ENCODE results near the gene BMERB1.
"Not testable (repeated sequence)": the region's sequence is repeated elsewhere in the genome, so short reads cannot be mapped to it uniquely, and the experiment has no call there.

BMERB1 gene

DNA sequence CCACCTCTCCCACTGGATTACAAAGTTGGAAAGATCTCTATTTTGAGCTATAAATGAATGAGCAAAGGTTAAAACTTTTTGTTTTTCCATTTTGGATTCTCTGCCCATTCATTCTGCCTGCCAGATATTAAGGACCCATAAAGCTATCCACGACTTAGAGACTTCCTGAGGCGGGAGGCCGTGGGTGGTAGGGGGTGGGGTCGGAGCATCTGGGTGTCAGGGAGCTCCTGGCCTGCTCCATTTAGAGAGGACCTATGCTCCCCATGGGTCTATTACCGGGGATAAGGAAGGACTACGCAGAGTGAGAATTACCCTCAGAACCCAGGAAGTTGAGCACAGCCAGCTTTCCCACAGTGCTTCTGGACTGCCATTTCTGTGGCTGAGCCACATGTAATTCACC is 162.7 kb downstream of the BMERB1 start:
- no peak for DNase-seq

DNA sequence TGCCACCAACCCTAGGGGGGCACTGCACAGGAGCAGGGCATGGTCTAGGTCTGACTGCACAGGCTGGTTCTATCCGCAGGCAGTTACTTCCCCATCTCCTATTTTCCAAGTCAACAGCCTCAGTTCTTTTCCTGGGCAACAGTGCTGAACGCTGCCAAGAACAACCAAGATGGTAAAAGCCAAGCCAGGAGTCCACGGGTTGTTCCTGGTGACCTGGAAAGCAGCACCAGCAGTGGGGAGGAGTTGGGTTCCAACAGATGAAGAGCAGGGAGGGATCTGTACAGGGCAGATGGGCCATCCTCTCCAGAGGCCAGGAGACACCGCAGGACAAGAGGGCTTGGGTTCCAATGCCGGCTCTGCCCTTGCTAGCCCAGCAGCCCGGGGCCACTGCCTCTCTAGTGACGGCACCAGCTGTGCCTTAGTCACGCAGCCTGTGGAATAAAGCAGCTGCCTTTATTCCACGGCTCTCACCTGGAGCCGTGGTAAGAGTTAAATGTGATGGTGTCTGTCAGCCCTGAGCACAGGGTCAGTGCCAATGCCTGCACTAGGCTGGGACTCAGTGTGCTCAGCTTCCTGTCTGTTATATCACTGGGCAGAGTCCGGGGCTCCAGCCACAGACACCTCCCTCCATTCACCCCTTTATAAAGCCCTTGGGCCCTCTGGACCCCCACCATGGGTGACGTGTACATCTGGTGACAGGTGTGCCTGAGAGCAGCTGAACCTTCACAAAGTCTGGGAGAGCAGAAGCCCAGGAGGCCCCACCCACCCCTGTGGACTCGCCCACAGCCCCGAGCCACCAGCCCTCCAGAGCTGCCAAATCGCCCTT is 163.6 kb downstream of the BMERB1 start:
- no peak for DNase-seq

DNA sequence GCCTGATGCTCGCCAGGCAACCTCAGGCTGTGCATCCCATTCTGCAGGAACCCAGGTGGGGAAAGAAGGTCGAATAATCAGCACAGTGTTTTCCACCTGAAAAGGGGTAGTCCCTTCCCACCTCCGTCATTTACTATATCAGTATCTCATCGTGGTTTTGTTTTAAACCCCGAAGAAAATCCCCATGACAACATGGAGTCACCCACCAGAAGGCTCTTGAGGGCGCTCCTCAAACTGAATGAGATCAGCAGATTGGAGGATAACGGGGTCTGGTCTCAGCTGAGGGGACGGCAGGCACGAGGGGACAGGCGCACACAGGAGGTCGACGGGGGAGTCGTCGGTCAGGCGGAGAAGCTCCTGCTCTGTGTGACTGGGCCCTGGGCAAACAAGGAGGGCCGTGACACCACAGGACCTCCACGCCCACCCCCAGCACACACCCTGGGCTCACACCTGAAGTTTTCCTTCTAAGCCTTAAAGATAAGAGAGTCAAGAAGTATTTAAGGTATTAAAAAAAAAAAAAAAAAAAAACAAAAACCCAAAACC is 164.3 kb downstream of the BMERB1 start:
- no peak for DNase-seq

DNA sequence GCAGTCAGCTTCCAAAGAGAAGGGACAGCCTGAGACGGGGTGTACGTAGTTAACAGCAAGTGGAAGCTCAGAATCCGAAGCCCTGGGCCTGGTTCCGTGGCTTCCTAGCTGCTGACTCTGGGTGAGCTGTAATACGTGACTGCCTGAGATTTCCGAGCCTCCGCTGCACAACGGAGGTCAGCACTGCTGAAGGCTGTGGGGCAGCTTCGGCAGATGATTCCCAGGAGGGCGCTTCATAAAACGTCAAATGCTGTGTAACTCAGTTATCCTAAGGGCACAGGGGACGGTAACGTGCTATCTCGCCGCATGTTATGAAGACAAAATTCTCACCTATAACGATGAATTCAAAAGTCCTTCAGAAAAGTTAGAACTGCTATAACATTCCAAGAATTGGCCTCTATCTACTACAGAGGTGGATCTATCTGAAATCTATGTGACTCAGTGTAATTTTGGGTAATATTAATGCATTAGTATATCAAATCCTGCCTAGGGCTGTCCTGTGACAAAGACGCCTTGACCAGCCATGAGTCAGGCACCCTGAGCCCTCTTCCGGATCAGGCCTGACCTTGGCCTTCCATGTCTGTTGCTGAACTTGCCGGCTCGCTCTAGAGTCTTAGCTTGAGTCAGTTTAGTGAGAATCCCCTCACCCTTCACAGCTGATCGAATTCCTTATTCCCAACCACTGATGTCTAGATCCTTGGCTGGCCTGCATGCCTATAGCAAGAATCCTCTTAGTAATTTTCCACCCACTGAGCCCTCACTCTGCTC is 165.1 kb downstream of the BMERB1 start:
- no peak for DNase-seq

DNA sequence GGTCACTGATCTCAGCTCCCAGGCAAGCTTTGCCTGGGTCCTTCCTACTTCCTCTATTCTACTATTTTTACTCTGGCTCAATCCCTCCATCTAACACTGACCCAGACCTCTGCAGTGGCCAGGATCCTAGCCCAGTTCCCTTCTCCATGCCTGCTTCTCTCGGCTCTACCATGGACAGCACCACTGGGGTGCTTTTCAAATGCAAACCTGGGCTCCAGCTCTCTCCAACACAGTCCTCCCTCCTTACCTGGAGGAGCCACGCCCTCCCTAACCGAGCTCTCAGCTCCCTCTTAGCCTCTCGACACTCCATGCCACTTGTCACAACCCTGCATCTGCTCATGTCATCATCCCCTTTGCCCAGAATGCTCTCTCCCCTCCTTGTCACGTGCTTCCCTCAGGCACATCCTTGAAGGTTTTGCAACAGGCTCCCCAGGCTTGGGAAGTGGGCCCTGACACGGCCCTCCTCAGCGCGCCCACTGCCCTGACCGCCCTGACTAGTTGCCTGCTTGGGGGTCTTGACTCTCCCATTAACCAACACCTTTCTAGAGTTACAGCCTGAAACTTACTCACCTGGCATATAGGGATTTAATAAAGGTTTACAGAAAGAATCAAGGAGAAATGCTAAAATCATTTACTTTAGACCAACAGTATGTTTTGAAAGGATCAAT is 167.0 kb downstream of the BMERB1 start:
- no peak for DNase-seq

DNA sequence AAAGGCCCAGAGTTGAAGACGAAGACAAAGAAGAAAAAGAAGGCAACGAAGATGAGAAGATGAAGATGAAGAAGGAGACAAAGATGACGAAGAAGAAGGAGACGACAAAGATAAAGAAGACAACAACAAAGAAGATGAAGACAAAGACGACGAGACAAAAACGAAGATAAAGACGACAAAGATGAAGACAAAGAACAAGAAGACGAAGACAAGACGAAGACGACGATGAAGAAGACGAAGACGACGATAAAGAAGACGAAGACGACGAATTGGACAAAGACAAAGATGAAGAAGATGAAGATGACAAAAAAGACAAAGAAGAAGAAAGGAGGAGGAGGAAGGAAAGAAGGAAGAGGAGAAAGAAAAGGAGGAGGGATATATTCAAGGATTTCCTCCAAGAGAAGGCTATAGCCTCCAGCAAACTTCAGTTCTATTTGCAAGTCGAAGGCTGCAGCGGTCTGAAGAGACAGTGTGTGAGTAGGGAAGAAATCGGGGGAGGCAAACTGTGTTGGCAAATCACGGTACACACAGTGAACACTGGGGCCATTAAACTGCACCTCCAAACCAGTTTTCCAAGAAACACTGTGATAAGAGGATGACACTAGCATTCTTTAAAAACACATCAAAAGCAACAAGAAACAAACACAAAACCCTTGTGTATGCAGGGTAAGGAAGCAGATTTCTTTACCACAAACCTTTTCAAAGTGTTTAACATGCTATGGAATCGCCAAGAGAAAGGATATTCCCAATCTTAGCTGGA is 168.1 kb downstream of the BMERB1 start:
- no peak for DNase-seq

DNA sequence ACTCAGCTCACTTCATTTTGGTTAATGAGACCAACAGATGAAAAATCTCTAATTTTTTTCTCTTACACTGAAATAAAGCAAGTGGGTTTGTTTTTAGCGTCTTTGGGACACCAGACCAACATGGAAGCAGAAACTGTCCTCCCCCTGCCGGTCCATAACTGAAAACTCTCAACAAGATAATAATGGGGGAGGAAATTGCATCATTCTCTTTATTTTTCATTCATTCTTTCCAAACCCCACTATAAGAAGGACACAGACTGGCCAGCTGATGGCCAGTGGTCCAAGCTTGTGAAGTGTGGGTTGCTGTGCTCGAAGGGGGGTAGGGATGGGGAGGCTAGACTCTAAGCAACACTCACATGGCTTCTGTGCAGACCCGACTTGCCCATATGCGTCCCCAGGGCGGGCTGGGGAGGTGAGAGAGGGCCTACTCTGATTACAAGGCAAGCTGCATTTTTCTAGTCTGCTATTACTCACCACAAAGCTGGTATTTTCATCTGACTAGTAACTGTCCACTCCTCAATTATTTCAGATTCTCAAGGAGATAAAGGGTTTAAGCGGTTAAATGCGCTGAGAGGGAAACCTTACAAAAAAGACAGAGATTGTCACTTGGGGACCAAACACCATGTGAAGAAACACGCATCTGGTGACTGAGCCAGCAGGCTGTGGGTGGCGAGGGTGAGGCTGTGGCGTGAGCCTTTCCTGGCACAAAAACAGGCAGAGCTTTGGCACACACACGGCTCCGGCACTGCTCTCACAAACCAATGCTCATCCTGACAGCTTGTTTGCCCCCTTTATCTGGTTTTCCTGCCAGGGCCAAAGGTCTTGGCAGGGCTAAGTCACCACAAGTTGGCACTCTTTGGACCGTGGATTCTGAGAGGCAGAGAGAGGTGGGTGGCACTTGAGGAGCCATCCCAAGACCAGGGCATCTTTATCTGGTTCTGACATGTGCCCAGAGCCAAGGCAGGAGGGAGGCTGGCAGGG is 170.4 kb downstream of the BMERB1 start:
- DNase-seq = no peak

DNA sequence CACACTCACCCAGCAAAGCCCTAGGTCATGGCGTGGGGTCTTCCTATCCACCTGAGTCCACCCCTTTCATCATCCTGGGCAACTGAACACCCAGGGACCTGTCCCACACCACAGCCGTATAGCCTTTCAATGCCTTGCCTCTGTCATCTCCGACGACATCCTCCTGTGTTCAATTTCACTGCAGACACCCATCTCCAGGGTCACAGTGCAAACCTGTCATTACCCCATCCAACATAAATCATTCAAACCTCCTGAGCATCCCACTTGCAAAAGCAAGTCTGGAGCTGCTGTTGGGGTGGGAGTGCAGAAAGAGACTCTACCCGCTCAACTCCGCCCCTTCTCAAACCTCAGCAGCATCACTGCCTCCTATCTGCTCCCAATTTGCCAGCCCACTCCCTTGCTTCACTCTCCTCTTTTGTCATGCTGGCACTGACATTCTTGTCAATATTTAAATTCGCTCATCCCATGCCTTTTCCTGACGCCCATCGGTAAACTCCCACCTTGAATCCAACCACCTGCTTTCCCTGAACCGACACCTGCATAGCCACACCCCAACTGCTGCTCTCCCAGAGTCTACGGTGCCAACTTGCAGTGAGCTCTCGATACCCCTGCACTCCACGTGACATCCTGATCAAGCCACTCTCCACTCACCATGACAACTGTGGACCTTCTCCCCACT is 171.6 kb downstream of the BMERB1 start:
- no peak for DNase-seq

DNA sequence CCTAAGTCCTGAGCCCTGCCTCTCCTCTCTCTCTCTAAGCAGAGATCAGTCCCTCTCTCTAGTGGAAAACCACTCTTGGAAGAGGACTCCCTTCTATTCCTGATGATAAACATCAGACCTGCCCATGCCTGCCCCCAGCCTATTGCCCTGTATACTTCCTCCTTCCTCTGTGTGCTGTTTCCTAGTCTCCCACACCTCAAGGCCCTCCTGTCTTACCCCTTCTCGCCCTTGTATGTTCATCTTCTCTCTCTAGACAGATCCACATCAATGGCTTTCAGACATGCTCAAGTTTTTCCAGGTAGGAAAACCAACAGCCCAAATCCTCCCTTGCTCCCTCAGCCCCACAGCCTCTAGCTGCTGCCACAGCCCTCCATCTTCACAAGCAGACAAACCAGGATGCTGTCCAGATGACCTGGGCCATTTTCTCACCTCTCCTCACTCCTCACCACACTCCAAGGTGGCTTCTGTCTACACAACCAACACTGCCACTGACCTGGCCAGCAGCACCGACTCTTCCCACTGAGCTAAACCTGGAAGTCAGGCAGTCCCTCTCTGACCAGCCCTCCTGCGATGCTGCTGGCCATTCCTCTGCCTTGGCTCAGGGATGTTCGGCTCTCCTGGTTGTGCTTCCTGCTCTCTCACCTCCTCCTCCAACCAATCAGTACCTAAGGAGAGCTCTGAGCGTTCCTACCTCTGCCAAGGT is 172.3 kb downstream of the BMERB1 start:
- DNase-seq = no peak

DNA sequence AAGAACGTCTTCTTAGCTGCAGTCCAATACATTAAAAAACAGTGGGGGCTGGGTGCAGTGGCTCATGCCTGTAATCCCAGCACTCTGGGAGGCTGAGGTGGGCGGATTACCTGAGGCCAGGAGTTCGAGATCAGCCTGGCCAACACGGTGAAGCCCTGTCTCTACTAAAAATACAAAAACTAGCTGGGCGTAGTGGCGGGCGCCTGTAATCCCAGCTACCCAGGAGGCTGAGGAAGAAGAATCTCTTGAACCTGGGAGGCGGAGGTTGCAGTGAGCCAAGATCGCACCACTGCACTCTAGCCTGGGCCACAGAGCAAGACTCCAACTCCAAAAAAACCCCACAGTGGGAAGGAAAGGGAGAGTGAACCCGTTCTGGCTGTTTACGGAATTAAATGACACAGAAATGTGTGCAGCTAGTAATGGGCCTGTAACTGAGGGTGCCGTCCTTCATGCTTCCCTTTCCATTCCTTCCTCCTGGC is 172.9 kb downstream of the BMERB1 start:
- not testable (repeated sequence) for DNase-seq

DNA sequence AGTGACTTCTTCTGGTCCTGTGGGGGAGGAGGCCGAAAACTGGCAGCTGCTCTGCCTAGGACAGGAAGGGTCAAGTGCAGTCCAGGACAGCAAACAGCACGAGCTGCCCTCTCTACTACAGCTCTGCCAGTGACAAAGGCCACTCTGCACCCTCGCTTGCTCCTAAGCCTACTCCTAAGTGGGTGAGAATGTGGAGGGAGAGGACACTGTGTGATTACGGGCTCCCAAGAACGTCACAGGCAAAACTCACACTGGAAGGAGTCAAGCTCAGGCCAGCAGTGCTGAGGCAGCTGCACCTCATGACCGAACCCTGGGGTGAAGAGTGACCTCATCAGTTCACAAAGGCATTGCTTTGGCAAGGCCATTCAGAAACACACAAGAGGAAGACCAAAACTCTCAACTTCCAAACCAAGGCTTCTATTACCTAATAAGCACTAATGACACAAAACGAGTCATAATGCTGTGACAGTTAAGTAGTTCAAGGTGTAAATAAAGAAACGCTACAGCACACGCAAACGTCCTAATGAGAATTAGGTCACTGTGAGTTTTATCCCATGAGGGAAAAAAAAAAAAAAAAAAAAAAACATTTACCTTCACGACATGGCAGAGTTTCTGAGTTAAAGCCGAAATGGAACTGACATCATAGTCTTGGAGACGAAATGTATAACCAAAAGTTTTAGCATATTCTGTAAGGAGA is 173.5 kb downstream of the BMERB1 start:
- no peak for DNase-seq

DNA sequence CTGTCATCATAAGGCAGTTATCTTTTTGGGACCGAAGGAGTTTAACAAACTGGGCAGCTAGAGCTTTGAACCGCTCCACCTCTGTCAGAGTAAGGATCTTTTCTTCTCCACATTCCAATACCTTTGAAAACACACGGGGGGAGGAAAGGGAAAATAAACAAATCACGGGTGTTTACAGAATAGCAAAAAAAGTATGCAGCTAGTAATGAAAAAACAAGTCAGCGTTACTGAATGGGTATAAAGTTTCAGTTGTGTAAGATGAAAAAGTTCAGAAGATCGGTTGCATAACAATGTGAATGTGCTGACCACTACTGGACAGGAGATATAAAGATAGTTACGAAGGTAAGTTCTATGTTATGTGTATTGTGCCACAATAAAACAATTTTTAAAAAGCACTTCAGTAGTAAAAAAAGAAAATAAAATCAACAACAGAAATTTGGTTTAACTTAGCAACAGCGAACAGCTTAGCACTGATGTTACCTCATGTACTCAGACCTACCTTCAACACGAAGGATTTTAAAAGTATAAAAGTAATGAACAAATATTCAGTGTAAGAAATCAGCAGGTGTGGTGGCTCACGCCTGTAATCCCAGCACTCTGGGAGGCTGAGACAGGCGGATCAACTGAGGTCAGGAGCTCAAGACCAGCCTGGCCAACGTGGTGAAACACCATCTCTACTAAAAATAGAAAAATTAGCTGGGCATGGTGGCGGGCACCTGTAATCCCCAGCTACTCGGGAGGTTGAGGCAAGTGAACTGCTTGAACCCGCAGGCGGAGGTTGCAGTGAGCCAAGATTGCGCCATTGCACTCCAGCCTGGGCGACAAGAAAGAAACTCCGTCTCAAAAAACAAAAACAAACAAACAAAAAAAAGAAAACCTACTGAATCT is 174.3 kb downstream of the BMERB1 start:
- no peak for DNase-seq

DNA sequence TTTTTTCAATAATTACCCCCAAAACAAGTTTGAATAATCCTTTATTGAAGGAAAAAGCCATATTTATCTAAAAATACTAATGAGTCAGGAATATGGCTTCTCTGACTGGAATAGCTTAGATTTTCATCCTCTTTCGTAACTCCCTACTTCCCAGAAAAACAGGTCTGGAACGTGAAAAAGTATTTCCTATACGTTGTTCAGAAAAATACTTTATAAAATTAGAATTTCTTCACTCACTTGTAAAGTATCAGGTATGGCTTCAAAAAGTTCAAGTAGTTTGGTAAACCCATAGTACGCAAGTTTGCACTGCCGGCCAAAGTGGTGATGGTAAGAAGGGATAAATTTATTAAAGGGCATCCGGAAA is 174.9 kb downstream of the BMERB1 start:
- DNase-seq = no peak

DNA sequence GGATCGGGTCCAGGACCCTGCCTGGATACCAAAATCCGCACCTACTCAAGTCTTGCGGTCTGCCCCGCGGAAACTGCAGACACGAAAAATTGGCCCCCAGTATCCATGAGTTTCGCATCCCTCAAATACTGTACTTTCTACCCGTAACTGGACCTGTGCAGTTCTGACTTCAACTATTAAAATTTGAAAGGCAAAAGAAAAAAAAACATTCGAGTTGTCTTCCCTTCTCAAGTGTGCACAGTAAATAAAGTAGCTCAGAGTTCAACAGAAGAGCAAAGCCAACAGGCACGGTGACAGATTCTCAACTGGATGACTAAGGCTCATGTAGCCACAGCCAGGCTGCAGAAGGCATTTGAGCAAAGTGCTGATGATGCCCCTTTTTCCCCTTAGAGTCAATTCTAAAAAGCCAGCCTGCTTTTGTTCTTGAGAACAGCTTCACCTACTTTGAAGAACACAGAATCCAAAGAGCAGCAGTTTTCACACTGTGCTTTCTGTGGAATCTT is 176.0 kb downstream of the BMERB1 start:
- no peak for DNase-seq

DNA sequence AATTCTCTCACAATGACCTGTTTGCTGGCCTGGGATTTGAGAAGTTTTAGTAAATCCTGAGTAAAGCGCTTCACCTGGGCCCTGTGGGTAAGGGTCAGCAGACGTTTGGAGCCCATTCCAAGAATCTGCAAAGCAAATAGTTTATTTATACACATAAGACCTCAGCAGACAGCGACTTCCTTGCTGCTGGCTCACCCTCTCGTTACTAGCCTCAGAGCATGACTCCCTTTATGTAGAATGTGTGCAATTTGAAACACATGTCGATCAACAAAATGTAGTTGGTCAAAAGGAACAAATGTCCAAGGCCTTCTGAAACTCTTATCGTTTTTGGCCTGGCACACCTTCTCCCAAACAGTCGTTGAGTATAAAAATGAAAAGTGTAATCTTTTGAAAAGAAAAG is 177.2 kb downstream of the BMERB1 start:
- no peak for DNase-seq

DNA sequence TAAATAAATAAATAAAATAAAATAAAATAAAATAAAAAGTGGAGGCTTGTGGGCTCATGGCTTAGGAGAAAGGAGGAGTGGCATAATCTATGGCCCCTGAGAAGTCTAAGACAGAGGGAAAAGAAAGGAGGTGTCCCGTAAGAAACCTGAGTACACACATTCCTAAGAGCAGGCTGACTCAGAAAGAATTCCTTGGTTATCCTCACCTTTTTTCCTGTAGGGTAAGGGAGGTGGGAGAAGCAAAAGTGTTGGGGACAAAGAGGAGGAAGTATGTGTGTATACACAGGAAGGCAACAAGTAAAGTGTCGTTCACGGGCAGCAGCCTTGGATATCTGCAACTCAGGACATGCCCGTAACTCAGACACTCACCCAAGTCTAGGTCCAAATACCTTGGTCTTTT is 179.3 kb downstream of the BMERB1 start:
- no peak for DNase-seq

DNA sequence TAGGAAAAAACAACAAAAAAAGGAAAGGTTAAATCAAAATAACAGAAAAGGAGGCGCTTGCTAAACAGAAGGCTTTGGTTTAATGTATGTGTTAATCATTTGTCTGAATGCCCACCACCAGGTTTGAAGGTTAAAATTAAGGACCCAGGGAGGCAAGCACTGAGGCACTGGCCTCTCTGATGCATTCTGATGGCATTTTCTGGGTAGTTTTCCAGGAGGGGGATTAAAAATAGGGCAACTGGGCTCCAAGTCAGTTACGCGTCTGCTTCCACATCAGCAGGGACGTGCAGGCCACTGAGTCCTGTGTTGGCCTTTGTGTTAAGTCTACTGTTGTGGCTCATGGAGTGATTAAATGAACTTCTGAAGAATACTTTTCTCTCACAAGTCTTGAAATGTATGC is 181.6 kb downstream of the BMERB1 start:
- DNase-seq = no peak

DNA sequence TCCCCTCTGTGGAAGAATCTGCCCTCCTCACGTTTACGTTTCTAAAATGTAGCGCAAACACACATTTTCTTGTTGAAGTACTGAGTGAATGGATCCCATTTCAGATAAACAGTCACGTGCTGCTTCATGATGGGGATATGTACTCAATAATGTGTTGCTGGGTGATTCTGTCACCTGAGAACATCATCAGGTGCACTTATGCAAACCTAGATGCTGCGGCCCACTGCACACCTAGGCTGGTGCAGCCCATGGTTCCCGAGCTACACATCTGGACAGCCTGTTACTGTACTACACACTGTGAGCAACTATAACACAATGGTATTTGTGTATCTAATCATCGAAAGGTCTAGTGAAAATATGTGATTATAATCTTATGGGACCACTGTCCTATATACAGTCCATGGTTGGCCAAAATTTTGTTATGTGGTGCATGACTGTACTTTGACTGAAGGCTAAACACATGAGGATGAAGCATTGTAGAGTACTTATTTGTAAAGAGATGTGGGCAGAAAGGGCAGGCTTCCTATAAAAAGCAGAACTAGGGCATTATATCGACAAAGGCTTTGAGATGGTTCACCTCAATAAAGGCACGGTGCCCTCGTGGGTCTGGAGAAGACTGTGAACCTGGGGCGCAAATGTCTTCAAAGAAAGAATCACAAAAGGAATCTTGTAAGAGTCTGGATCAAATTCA is 182.2 kb downstream of the BMERB1 start:
- no peak for DNase-seq
